IMR-90 (cell line): ENCODE measurements around the gene ANKRD22. TPM values are rescaled to one million over a fixed set of nuclear protein-coding genes. Genes with fewer than 3 reads are reported as not detected.

Experiments used
- ATAC-seq: fragments of 200-7000 bp; cut with Tn5 transposase; 2 replicates; pipeline ENCODE4 v1.9.1; 2020; ENCODE audit warnings: low read depth, mild to moderate bottlenecking, moderate library complexity
- BruUV-seq: library from RNA; stranded (reverse); fragments of 400-500 nt; replicated peaks from 2 replicates; lab custom pipeline; 2021; lab: Mats Ljungman, UMichigan
- CTCF ChIA-PET: fragments of 300-600 bp; formaldehyde crosslinking; extraction: SDS; loops from one replicate; lab custom pipeline; 2021; ENCODE audit warnings: antibody characterized with exemption; lab: Yijun Ruan, JAX
- POLR2A ChIA-PET: fragments of 300-600 bp; sonication (Branson Sonifier 250); formaldehyde crosslinking; loops from one replicate; lab custom pipeline; 2022; ENCODE audit warnings: antibody characterized with exemption; ENCODE audit not compliant: unreplicated experiment; lab: Charles Lee
- DNase-seq: peaks from one replicate; pipeline ENCODE4 v3.0.0; 2013
- H2AFZ ChIP-seq: replicated peaks from 2 replicates; pipeline ENCODE3; 2013; ENCODE audit warnings: low read length, mild to moderate bottlenecking; ENCODE audit not compliant: poor library complexity
- H2AK5ac ChIP-seq: 2 replicates; pipeline ENCODE4 v1.6.1; 2013; ENCODE audit warnings: low read depth, low read length, inconsistent platforms
- H2AK9ac ChIP-seq: replicated peaks from 2 replicates; pipeline ENCODE3; 2013; ENCODE audit warnings: mild to moderate bottlenecking, low read depth, low read length, moderate library complexity; ENCODE audit not compliant: poor library complexity
- H2BK120ac ChIP-seq: 2 replicates; pipeline ENCODE4 v1.6.1; 2013; ENCODE audit warnings: low read depth, low read length, inconsistent platforms
- H2BK15ac ChIP-seq: 3 replicates; pipeline ENCODE4 v1.6.1; 2013; ENCODE audit warnings: low read depth, low read length, inconsistent platforms
- H2BK20ac ChIP-seq: 2 replicates; pipeline ENCODE4 v1.6.1; 2013; ENCODE audit warnings: low read depth, mild to moderate bottlenecking, inconsistent platforms, low read length, moderate library complexity
- H2BK5ac ChIP-seq: 2 replicates; pipeline ENCODE4 v1.6.1; 2013; ENCODE audit warnings: mild to moderate bottlenecking, low read depth, low read length, inconsistent platforms; ENCODE audit not compliant: poor library complexity, severe bottlenecking
- H3K14ac ChIP-seq: replicated peaks from 2 replicates; pipeline ENCODE4 v1.6.1; 2013; ENCODE audit warnings: low read depth, low read length, inconsistent platforms
- H3K18ac ChIP-seq: 2 replicates; pipeline ENCODE4 v1.6.1; 2013; ENCODE audit warnings: low read depth, low read length, control low read depth
- H3K23ac ChIP-seq: 2 replicates; pipeline ENCODE4 v1.6.1; 2013; ENCODE audit warnings: low read depth, low read length, inconsistent platforms
- H3K27ac ChIP-seq: 2 replicates; pipeline ENCODE4 v1.5.1; 2013; ENCODE audit warnings: mild to moderate bottlenecking, control low read depth, low read length; ENCODE audit not compliant: insufficient read depth
- H3K27me3 ChIP-seq: 2 replicates; pipeline ENCODE4 v1.6.1; 2013; ENCODE audit warnings: low read length; ENCODE audit not compliant: control insufficient read depth, insufficient read depth
- H3K36me3 ChIP-seq: 2 replicates; pipeline ENCODE4 v1.6.1; 2013; ENCODE audit warnings: low read length, mixed read lengths; ENCODE audit not compliant: control insufficient read depth, insufficient read depth
- H3K4ac ChIP-seq: 2 replicates; pipeline ENCODE4 v1.6.1; 2013; ENCODE audit warnings: low read depth, low read length, inconsistent platforms
- H3K4me1 ChIP-seq: 2 replicates; pipeline ENCODE4 v1.6.1; 2013; ENCODE audit warnings: low read length, mixed read lengths; ENCODE audit not compliant: control insufficient read depth, insufficient read depth
- H3K4me2 ChIP-seq: 2 replicates; pipeline ENCODE4 v1.6.1; 2013; ENCODE audit warnings: low read depth, mild to moderate bottlenecking, control low read depth, low read length, moderate library complexity
- H3K4me3 ChIP-seq: 2 replicates; pipeline ENCODE4 v1.5.1; 2013; ENCODE audit warnings: low read depth, mild to moderate bottlenecking, control low read depth, low read length, moderate library complexity; ENCODE audit not compliant: insufficient read depth
- H3K56ac ChIP-seq: 2 replicates; pipeline ENCODE4 v1.6.1; 2013; ENCODE audit warnings: low read length, inconsistent platforms; ENCODE audit not compliant: insufficient read depth; ENCODE audit errors: extremely low read depth
- H3K79me1 ChIP-seq, 2 experiments: 2 replicates each; pipeline ENCODE4 v1.6.1; 2013; ENCODE audit warnings: low read length in 2 of 2, inconsistent platforms in 1 of 2, low read depth in 1 of 2
- H3K9ac ChIP-seq: 2 replicates; pipeline ENCODE4 v1.6.1; 2013; ENCODE audit warnings: low read depth, low read length, control low read depth
- H3K9me1 ChIP-seq: 2 replicates; pipeline ENCODE4 v1.6.1; 2013; ENCODE audit warnings: low read length, inconsistent platforms; ENCODE audit not compliant: insufficient read depth
- H3K9me3 ChIP-seq: 2 replicates; pipeline ENCODE4 v1.6.1; 2013; ENCODE audit warnings: low read length; ENCODE audit not compliant: control insufficient read depth, insufficient read depth
- H4K20me1 ChIP-seq: 2 replicates; pipeline ENCODE4 v1.6.1; 2013; ENCODE audit warnings: low read length, inconsistent platforms; ENCODE audit not compliant: insufficient read depth
- H4K5ac ChIP-seq: 2 replicates; pipeline ENCODE4 v1.6.1; 2013; ENCODE audit warnings: mild to moderate bottlenecking, low read depth, low read length, control low read depth
- H4K8ac ChIP-seq, 2 experiments: 2 replicates each; pipeline ENCODE4 v1.6.1; 2013; ENCODE audit warnings: low read depth in 2 of 2, low read length in 2 of 2, control low read depth in 1 of 2, inconsistent platforms in 1 of 2
- H4K91ac ChIP-seq: 2 replicates; pipeline ENCODE4 v1.6.1; 2013; ENCODE audit warnings: low read depth, low read length, inconsistent platforms; ENCODE audit not compliant: insufficient read depth
- BHLHE40 ChIP-seq: fragments of 150-350 bp; IDR thresholded peaks from 2 replicates; pipeline ENCODE4 v1.6.1; 2016; ENCODE audit warnings: mild to moderate bottlenecking, low read depth, low read length
- CEBPB ChIP-seq: IDR thresholded peaks from 2 replicates; pipeline ENCODE4 v1.6.1; 2012; ENCODE audit warnings: low read depth, low read length, improper control_type of control experiment
- CHD1 ChIP-seq: IDR thresholded peaks from 2 replicates; pipeline ENCODE4 v1.6.1; 2012; ENCODE audit warnings: low read depth, low read length, improper control_type of control experiment
- FOS ChIP-seq: fragments of 150-350 bp; IDR thresholded peaks from 2 replicates; pipeline ENCODE4 v1.6.1; 2016; ENCODE audit warnings: low read depth, low read length
- MAFK ChIP-seq: IDR thresholded peaks from 2 replicates; pipeline ENCODE4 v1.6.1; 2012; ENCODE audit warnings: low read depth, low read length, improper control_type of control experiment
- MAZ ChIP-seq: IDR thresholded peaks from 2 replicates; pipeline ENCODE4 v1.6.1; 2012; ENCODE audit warnings: low read depth, mild to moderate bottlenecking, low read length, improper control_type of control experiment, moderate library complexity, borderline replicate concordance
- MXI1 ChIP-seq: IDR thresholded peaks from 2 replicates; pipeline ENCODE4 v1.6.1; 2012; ENCODE audit warnings: low read depth, mild to moderate bottlenecking, low read length, moderate library complexity, borderline replicate concordance
- NFE2L2 ChIP-seq: fragments of 150-350 bp; IDR thresholded peaks from 2 replicates; pipeline ENCODE4 v1.6.1; 2016; ENCODE audit warnings: low read depth, mild to moderate bottlenecking, low read length
- POLR2A ChIP-seq: IDR thresholded peaks from 2 replicates; pipeline ENCODE4 v1.6.1; 2012; ENCODE audit warnings: mild to moderate bottlenecking, low read depth, low read length
- RAD21 ChIP-seq: IDR thresholded peaks from 2 replicates; pipeline ENCODE4 v1.6.1; 2012; ENCODE audit warnings: low read length, improper control_type of control experiment
- RCOR1 ChIP-seq: IDR thresholded peaks from 2 replicates; pipeline ENCODE4 v1.6.1; 2012; ENCODE audit warnings: mild to moderate bottlenecking, low read length, improper control_type of control experiment; ENCODE audit not compliant: insufficient replicate concordance
- RFX5 ChIP-seq: IDR thresholded peaks from 2 replicates; pipeline ENCODE4 v1.8.0; 2012; ENCODE audit warnings: low read depth, mild to moderate bottlenecking, low read length, moderate library complexity
- SMC3 ChIP-seq: fragments of 150-350 bp; IDR thresholded peaks from 2 replicates; pipeline ENCODE4 v1.6.1; 2016; ENCODE audit warnings: low read depth, mild to moderate bottlenecking, antibody characterized with exemption, low read length, moderate library complexity
- WGBS, 2 experiments: methylation state at CpG; one replicate each; pipeline versions ENCODE4 v1.1.5 to v1.1.7; 2013; ENCODE audit warnings: missing lambda C conversion rate in 2 of 2; ENCODE audit not compliant: insufficient read length in 1 of 2; ENCODE audit errors: extremely low coverage in 2 of 2; 5-methylcytosine and 5-hydroxymethylcytosine counted together
- dilution Hi-C: fragments of 300-500 bp; cut with HindIII; formaldehyde crosslinking; loops from one replicate; pipeline ENCODE4 v1.14.3; 2018; ENCODE audit warnings: low sequenced_read_pairs; ENCODE audit not compliant: unreplicated experiment
- in situ Hi-C: fragments of 300-500 bp; cut with MboI; formaldehyde crosslinking; loops from 3 replicates; pipeline ENCODE4 v1.14.3; 2019; ENCODE audit warnings: low sequenced_read_pairs, inconsistent platforms, mixed read lengths
- intact Hi-C: fragments of 100-400 bp; cut with micrococcal nuclease; formaldehyde crosslinking; loops from 2 replicates; pipeline ENCODE4 v1.10.0; 2022
- polyA plus RNA-seq, 3 experiments: library from polyadenylated mRNA; depleted of rRNA; stranded (reverse); fragments of >200 nt; gene quantifications; 2 replicates each; pipeline ENCODE4 v1.2.3, GENCODE V29; 2012; ENCODE audit warnings: low replicate concordance in 1 of 3
- total RNA-seq: library from RNA; depleted of rRNA; stranded (reverse); fragments of >200 nt; gene quantifications from 2 replicates; pipeline ENCODE4 v1.2.3, GENCODE V29; 2012
- TF ChIP-seq, protein P1 (sequence below): fragments of 150-350 bp; IDR thresholded peaks from 2 replicates; pipeline ENCODE4 v1.6.1; 2017; ENCODE audit warnings: mild to moderate bottlenecking, antibody characterized with exemption, low read length, low read depth
- TF ChIP-seq, protein P2 (sequence below): conservative IDR thresholded peaks from 2 replicates; pipeline ENCODE4 v1.5.1; 2012; ENCODE audit warnings: mild to moderate bottlenecking, low read depth, low read length, improper control_type of control experiment
- TF ChIP-seq, protein P3 (sequence below): fragments of 150-350 bp; IDR thresholded peaks from 2 replicates; pipeline ENCODE4 v1.6.1; 2016; ENCODE audit warnings: low read depth, mild to moderate bottlenecking, low read length, moderate library complexity, borderline replicate concordance

The ANKRD22 gene
- total and polyA plus RNA-seq, 2 of the 4 experiments (the other 2 are of a cell fraction), result not detected

DNA sequence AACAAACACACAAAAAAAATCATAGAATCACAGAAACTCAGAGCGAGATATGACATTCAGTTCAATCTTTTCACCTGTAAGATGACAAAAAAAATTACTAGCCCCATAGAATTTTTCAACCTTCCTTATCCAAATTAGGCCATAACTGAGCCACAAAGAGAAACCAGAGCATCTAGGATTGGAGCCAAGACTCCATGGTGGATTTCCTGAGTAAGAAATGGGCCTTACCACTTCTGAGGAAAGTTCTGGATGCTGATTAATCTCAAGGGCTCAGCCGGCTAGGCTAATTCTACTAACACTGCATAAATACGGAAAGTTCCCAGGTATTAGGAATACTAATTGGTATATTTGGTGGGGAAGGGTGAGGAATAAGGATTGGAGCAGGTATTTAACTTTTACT lies 32.4 kb downstream of the ANKRD22 start:
- H3K9me1 ChIP-seq, result no peaks in the 10 kb centered on the region
- WGBS, 2 experiments, result no CpG with 5 or more reads among the region's 3 CpGs
- no peak overlapping the region for H2AK9ac ChIP-seq
- dilution Hi-C loops (no loop called here), intact Hi-C loops (no loop called here), in situ Hi-C loops (no loop called here)
- H3K14ac ChIP-seq, result no peak overlapping the region
- H3K27ac ChIP-seq, result no peak overlapping the region
- H3K4me3 ChIP-seq, result no peak overlapping the region
- H4K5ac ChIP-seq, result no peak overlapping the region
- no peak overlapping the region for H3K23ac ChIP-seq
- no peak overlapping the region for H2AFZ ChIP-seq
- H3K9me3 ChIP-seq, result no peaks in the 10 kb centered on the region
- no peak overlapping the region for H2BK120ac ChIP-seq
- no TSS peak for BruUV-seq
- H2BK20ac ChIP-seq, result no peak overlapping the region
- peak; percentile 8 for DNase-seq
- no peak overlapping the region for H2BK5ac ChIP-seq
- no peak overlapping the region for H3K18ac ChIP-seq
- CTCF ChIA-PET, result interaction anchor here (1.7 kb wide), 1 partner anchor 254 kb away, joined by 4 read pairs; no protein-coding TSS in a partner anchor
- no peaks in the 10 kb centered on the region for H3K4me1 ChIP-seq
- H3K4ac ChIP-seq, result no peak overlapping the region
- no peak overlapping the region for H4K8ac ChIP-seq
- ATAC-seq, result no peak
- H3K79me1 ChIP-seq, result no peaks in the 10 kb centered on the region
- H2AK5ac ChIP-seq, result no peak overlapping the region
- H3K9ac ChIP-seq, result no peak overlapping the region
- no peak overlapping the region for H4K91ac ChIP-seq
- peaks cover 6% of the 10 kb centered on the region; the same call in 1 of the 2 replicates for H3K27me3 ChIP-seq
- no peaks in the 10 kb centered on the region for H4K20me1 ChIP-seq
- H3K36me3 ChIP-seq, result no peaks in the 10 kb centered on the region
- no peak overlapping the region for H2BK15ac ChIP-seq
- POLR2A ChIA-PET, result no interaction called here
- H3K4me2 ChIP-seq, result no peak overlapping the region
- H3K56ac ChIP-seq, result no peak overlapping the region
- TF ChIP-seq MAFK (no peak), MAZ (no peak), RCOR1 (no peak), CEBPB (no peak), BHLHE40 (no peak), RAD21 (no peak), FOS (no peak), CHD1 (no peak), RFX5 (no peak), POLR2A (no peak), NFE2L2 (no peak), SMC3 (no peak), MXI1 (no peak)
- TF ChIP-seq, protein P1, sequence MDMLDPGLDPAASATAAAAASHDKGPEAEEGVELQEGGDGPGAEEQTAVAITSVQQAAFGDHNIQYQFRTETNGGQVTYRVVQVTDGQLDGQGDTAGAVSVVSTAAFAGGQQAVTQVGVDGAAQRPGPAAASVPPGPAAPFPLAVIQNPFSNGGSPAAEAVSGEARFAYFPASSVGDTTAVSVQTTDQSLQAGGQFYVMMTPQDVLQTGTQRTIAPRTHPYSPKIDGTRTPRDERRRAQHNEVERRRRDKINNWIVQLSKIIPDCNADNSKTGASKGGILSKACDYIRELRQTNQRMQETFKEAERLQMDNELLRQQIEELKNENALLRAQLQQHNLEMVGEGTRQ, result no peak
- TF ChIP-seq, protein P2, sequence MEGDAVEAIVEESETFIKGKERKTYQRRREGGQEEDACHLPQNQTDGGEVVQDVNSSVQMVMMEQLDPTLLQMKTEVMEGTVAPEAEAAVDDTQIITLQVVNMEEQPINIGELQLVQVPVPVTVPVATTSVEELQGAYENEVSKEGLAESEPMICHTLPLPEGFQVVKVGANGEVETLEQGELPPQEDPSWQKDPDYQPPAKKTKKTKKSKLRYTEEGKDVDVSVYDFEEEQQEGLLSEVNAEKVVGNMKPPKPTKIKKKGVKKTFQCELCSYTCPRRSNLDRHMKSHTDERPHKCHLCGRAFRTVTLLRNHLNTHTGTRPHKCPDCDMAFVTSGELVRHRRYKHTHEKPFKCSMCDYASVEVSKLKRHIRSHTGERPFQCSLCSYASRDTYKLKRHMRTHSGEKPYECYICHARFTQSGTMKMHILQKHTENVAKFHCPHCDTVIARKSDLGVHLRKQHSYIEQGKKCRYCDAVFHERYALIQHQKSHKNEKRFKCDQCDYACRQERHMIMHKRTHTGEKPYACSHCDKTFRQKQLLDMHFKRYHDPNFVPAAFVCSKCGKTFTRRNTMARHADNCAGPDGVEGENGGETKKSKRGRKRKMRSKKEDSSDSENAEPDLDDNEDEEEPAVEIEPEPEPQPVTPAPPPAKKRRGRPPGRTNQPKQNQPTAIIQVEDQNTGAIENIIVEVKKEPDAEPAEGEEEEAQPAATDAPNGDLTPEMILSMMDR, result no peak
- TF ChIP-seq, protein P3, sequence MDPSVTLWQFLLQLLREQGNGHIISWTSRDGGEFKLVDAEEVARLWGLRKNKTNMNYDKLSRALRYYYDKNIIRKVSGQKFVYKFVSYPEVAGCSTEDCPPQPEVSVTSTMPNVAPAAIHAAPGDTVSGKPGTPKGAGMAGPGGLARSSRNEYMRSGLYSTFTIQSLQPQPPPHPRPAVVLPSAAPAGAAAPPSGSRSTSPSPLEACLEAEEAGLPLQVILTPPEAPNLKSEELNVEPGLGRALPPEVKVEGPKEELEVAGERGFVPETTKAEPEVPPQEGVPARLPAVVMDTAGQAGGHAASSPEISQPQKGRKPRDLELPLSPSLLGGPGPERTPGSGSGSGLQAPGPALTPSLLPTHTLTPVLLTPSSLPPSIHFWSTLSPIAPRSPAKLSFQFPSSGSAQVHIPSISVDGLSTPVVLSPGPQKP, result no peak
